HG03025 (cell line): ENCODE results near the gene TNFAIP2.

Source experiments
- ATAC-seq: cut with Tn5 transposase; IDR thresholded peaks from one replicate; pipeline ENCODE4 v1.9.1; 2021; ENCODE audit warnings: mild to moderate bottlenecking, moderate library complexity; ENCODE audit not compliant: unreplicated experiment, low FRiP score

The TNFAIP2 gene

GRCh38 chr14:103093856-103094405 lies 29.3 kb upstream of the TNFAIP2 start:
- no peak for ATAC-seq

- no peak for ATAC-seq
Measured at GRCh38 chr14:103094406-103095209, 28.7 kb upstream of the TNFAIP2 start, which contains the start of gene EXOC3L4. Gene EXOC3L4 (plus strand): TSS chr14:103094725. CDS start chr14:103100220, 5,495 bp downstream.

GRCh38 chr14:103095210-103095778 lies 28.0 kb upstream of the TNFAIP2 start:
- no peak for ATAC-seq

GRCh38 chr14:103096387-103096786 lies 26.9 kb upstream of the TNFAIP2 start:
- ATAC-seq: no peak

GRCh38 chr14:103097244-103097993 lies 25.8 kb upstream of the TNFAIP2 start:
- ATAC-seq: no peak

- no peak for ATAC-seq
Measured at GRCh38 chr14:103097994-103098957, 25.0 kb upstream of the TNFAIP2 start.

- no peak for ATAC-seq
Measured at GRCh38 chr14:103099081-103099732, 24.1 kb upstream of the TNFAIP2 start.

GRCh38 chr14:103099733-103100280 lies 23.5 kb upstream of the TNFAIP2 start:
- no peak for ATAC-seq

- ATAC-seq: no peak
Measured at GRCh38 chr14:103100281-103101121, 22.8 kb upstream of the TNFAIP2 start.

GRCh38 chr14:103101257-103101962 lies 21.9 kb upstream of the TNFAIP2 start:
- ATAC-seq: no peak

GRCh38 chr14:103101963-103102688 lies 21.1 kb upstream of the TNFAIP2 start:
- ATAC-seq: no peak

- ATAC-seq: no peak
Measured at GRCh38 chr14:103102689-103103260, 20.5 kb upstream of the TNFAIP2 start.

- no peak for ATAC-seq
Measured at GRCh38 chr14:103103461-103104388, 19.5 kb upstream of the TNFAIP2 start.

- ATAC-seq: no peak
Measured at GRCh38 chr14:103104389-103104653, 18.9 kb upstream of the TNFAIP2 start.

- no peak for ATAC-seq
Measured at GRCh38 chr14:103104654-103105452, 18.4 kb upstream of the TNFAIP2 start.
